ENCODE results near the gene PEX11G. TPM values are rescaled to one million over a fixed set of nuclear protein-coding genes. Genes with fewer than 3 reads are reported as not detected.
A peak's percentile ranks its signal among the peaks of the same experiment; 100 is the strongest.

The PEX11G gene
- total RNA-seq, 1 experiment from 2014 or later: 4.3 TPM

- TF ChIP-seq ATF6 (CRISPR knock-in tag; IDR thresholded peaks at IDR 0.05): peak; percentile 93
- peak; percentile 85 for TF ChIP-seq SP1 (CRISPR knock-in tag; conservative IDR thresholded peaks at IDR 0.05)
- TF ChIP-seq RORB (CRISPR knock-in tag; IDR thresholded peaks at IDR 0.05): no peak
- peak; percentile 91 for TF ChIP-seq NR2C2 (CRISPR knock-in tag; IDR thresholded peaks at IDR 0.05)
- TF ChIP-seq E2F5 (CRISPR knock-in tag; IDR thresholded peaks at IDR 0.05): peak; percentile 98
- TF ChIP-seq ATF3 (CRISPR knock-in tag; conservative IDR thresholded peaks at IDR 0.05): peak; percentile 86
- TF ChIP-seq ZNF281 (CRISPR knock-in tag; IDR thresholded peaks at IDR 0.05): peak; percentile 99
- TF ChIP-seq FOXJ3 (CRISPR knock-in tag; IDR thresholded peaks at IDR 0.05; ENCODE audit: borderline replicate concordance): no peak
- TF ChIP-seq ZNF532 (CRISPR knock-in tag; IDR thresholded peaks at IDR 0.05; ENCODE audit: borderline replicate concordance): peak; percentile 40; the same call in 1 of the 2 replicates
Measured at GRCh38 chr19:7500811-7501450, 12.1 kb upstream of the PEX11G start (continued).

GRCh38 chr19:7497292-7497691 lies 8.5 kb upstream of the PEX11G start:
- DNase-seq (ENCODE audit: low spot score): peak; percentile 53
- ATAC-seq: peak; percentile 78
- no peak overlapping the region for H3K4me3 Mint-ChIP-seq
- ChIA-PET CTCF (interaction anchor here (0.5 to 2.4 kb wide), 35 partner anchors 9 to 428 kb away, joined by 3 to 33 read pairs (median 4); partner anchors contain the start of genes CAMSAP3, MCOLN1, TRAPPC5 and ZNF358), POLR2A (no interaction called here)
- H3K9me3 Mint-ChIP-seq: no peaks in the 10 kb centered on the region
- H3K27ac Mint-ChIP-seq: no peak overlapping the region
- H3K27me3 Mint-ChIP-seq (ENCODE audit: low read depth): peaks cover 69% of the 10 kb centered on the region
- TF ChIP-seq, protein P1, sequence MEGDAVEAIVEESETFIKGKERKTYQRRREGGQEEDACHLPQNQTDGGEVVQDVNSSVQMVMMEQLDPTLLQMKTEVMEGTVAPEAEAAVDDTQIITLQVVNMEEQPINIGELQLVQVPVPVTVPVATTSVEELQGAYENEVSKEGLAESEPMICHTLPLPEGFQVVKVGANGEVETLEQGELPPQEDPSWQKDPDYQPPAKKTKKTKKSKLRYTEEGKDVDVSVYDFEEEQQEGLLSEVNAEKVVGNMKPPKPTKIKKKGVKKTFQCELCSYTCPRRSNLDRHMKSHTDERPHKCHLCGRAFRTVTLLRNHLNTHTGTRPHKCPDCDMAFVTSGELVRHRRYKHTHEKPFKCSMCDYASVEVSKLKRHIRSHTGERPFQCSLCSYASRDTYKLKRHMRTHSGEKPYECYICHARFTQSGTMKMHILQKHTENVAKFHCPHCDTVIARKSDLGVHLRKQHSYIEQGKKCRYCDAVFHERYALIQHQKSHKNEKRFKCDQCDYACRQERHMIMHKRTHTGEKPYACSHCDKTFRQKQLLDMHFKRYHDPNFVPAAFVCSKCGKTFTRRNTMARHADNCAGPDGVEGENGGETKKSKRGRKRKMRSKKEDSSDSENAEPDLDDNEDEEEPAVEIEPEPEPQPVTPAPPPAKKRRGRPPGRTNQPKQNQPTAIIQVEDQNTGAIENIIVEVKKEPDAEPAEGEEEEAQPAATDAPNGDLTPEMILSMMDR (IDR thresholded peaks at IDR 0.05): 0 out of 2 replicates have a peak, but pooled peaks have one; percentile 15
- TF ChIP-seq FOXK1 (CRISPR knock-in tag; IDR thresholded peaks at IDR 0.05): no peak
- no peaks in the 10 kb centered on the region for H3K36me3 Mint-ChIP-seq
- no peaks in the 10 kb centered on the region for H3K4me1 Mint-ChIP-seq

All from WTC11 (cell line).